H1 (cell line): Measurements from ENCODE around the gene KRTAP29-1.
"Not testable (repeated sequence)": the region's sequence is repeated elsewhere in the genome, so short reads cannot be mapped to it uniquely, and the experiment has no call there.

Source experiments
- EZH2 ChIP-seq: fragments of 200-600 bp; sonication (generic); IDR thresholded peaks from 2 replicates; pipeline ENCODE4 v1.7.1; 2012; ENCODE audit warnings: low read depth, mild to moderate bottlenecking, moderate library complexity, low read length, inconsistent platforms; ENCODE audit not compliant: severe bottlenecking
- POLR2A ChIP-seq, 2 experiments: IDR thresholded peaks; 1 replicate in 1 of 2; 2 replicates in 1 of 2; pipeline ENCODE4 v1.6.1; 2011; ENCODE audit warnings: low read depth in 2 of 2, low read length in 2 of 2, mild to moderate bottlenecking in 2 of 2; ENCODE audit errors: control extremely low read depth in 1 of 2
- POLR2AphosphoS5 ChIP-seq: IDR thresholded peaks from 2 replicates; pipeline ENCODE4 v1.6.1; 2011; ENCODE audit warnings: low read depth, low read length
- SP1 ChIP-seq: IDR thresholded peaks from 2 replicates; pipeline ENCODE4 v1.6.1; 2011; ENCODE audit warnings: low read depth, low read length
- SUZ12 ChIP-seq: fragments of 200-600 bp; sonication (generic); IDR thresholded peaks from 2 replicates; pipeline ENCODE4 v1.6.1; 2012; ENCODE audit warnings: mild to moderate bottlenecking, inconsistent platforms, low read length, moderate library complexity, mixed read lengths
- ZNF274 ChIP-seq: IDR thresholded peaks from 2 replicates; pipeline ENCODE4 v1.7.0; 2012; ENCODE audit warnings: low read length, borderline replicate concordance; ENCODE audit errors: extremely low read depth
- TF ChIP-seq, protein P1 (sequence below), 3 experiments: IDR thresholded peaks; 1 replicate in 2 of 3; 2 replicates in 1 of 3; pipeline versions ENCODE4 v1.5.1 to v1.6.1; 2011; ENCODE audit warnings: low read length in 3 of 3, mild to moderate bottlenecking in 3 of 3, inconsistent platforms in 2 of 3, low read depth in 1 of 3, moderate library complexity in 1 of 3; ENCODE audit not compliant: insufficient read depth in 1 of 3; ENCODE audit errors: control extremely low read depth in 1 of 3

DNA sequence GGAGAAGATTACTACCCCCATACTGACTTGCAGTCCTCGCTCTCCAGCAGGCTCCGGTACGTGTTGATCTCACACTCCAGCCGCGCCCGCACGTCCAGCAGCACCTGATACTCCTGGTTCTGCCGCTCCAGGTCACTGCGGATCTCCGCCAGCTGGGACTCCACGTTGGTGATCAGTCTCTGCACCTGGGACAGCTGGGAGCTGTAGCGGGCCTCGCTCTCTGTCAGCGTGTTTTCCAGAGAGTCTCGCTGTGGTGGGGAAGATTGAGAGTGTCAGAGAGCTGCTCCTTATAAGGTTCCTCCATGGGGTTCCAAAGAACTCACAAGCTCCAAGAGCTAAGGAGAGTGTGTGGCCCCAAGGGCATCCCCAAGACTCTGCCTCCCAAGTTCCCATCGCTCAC is 43.8 kb upstream of the KRTAP29-1 start:
- TF ChIP-seq, protein P1, sequence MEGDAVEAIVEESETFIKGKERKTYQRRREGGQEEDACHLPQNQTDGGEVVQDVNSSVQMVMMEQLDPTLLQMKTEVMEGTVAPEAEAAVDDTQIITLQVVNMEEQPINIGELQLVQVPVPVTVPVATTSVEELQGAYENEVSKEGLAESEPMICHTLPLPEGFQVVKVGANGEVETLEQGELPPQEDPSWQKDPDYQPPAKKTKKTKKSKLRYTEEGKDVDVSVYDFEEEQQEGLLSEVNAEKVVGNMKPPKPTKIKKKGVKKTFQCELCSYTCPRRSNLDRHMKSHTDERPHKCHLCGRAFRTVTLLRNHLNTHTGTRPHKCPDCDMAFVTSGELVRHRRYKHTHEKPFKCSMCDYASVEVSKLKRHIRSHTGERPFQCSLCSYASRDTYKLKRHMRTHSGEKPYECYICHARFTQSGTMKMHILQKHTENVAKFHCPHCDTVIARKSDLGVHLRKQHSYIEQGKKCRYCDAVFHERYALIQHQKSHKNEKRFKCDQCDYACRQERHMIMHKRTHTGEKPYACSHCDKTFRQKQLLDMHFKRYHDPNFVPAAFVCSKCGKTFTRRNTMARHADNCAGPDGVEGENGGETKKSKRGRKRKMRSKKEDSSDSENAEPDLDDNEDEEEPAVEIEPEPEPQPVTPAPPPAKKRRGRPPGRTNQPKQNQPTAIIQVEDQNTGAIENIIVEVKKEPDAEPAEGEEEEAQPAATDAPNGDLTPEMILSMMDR (IDR thresholded peaks at IDR 0.05; ENCODE audit: control extremely low read depth in 1 of 3, insufficient read depth in 1 of 3, low read depth in 1 of 3, low read length in 3 of 3): not testable (repeated sequence)
- not testable (repeated sequence) for TF ChIP-seq SP1; POLR2AphosphoS5; SUZ12; POLR2A (IDR thresholded peaks at IDR 0.05; ENCODE audit: control extremely low read depth in 1 of 2, low read depth in 2 of 2, low read length in 2 of 2); ZNF274; EZH2
